Esophagus muscularis mucosa (tissue), 4 donors: ENCODE results near the gene LTB4R. TPM values are rescaled to one million over a fixed set of nuclear protein-coding genes. Genes with fewer than 3 reads are reported as not detected.

ENCODE experiments used
- DNase-seq: peaks from one replicate; pipeline ENCODE4 v3.0.0-alpha.2; 2017; ENCODE audit errors: extremely low spot score
- H3K27ac ChIP-seq, 4 donors: fragments of 200-600 bp; sonication (generic); replicated peaks in 1 of 4; 1 replicate in 3 of 4; 2 replicates in 1 of 4; pipeline ENCODE4 v1.5.1; 2016 to 2019; ENCODE audit warnings: mild to moderate bottlenecking in 1 of 4
- H3K27me3 ChIP-seq, 4 donors: fragments of 200-600 bp; sonication (generic); one replicate each; pipeline versions ENCODE4 v1.5.1 to v1.6.0; 2016 to 2019
- H3K36me3 ChIP-seq, 4 donors: fragments of 200-600 bp; sonication (generic); one replicate each; pipeline ENCODE4 v1.5.1; 2016 to 2019
- H3K4me1 ChIP-seq, 4 donors: fragments of 200-600 bp; sonication (generic); one replicate each; pipeline ENCODE4 v1.5.1; 2016 to 2019
- H3K4me3 ChIP-seq, 4 donors: fragments of 200-600 bp; sonication (generic); 1 replicate in 2 of 4; 2 replicates in 2 of 4; pipeline ENCODE4 v1.5.1; 2016 to 2019; ENCODE audit warnings: mild to moderate bottlenecking in 4 of 4, moderate library complexity in 1 of 4
- H3K9me3 ChIP-seq, 4 donors: fragments of 200-600 bp; sonication (generic); 1 replicate in 3 of 4; 2 replicates in 1 of 4; pipeline ENCODE4 v1.5.1; 2016 to 2019
- EP300 ChIP-seq: sonication (generic); formaldehyde crosslinking; IDR thresholded peaks from one replicate; pipeline ENCODE4 v1.6.1; 2017; ENCODE audit warnings: antibody characterized with exemption
- POLR2A ChIP-seq: fragments of 450-650 bp; IDR thresholded peaks from one replicate; pipeline ENCODE4 v1.6.1; 2017; ENCODE audit warnings: antibody characterized with exemption, moderate library complexity, mild to moderate bottlenecking, low read depth
- POLR2AphosphoS5 ChIP-seq, 2 donors: sonication (generic); formaldehyde crosslinking; IDR thresholded peaks; one replicate each; pipeline ENCODE4 v1.6.1; 2017; ENCODE audit warnings: antibody characterized with exemption in 2 of 2
- WGBS: methylation state at CpG from one replicate; pipeline ENCODE4 v1.1.5; 2018; 5-methylcytosine and 5-hydroxymethylcytosine counted together
- intact Hi-C: fragments of 100-400 bp; cut with DNase I; formaldehyde crosslinking; loops from one replicate; pipeline ENCODE4 v1.15.1; 2023
- total RNA-seq, 4 donors: library from RNA; depleted of rRNA; stranded (reverse); fragments of >200 nt; gene quantifications; one replicate each; pipeline versions ENCODE4 v1.1.0 to v1.2.1, GENCODE V29; 2016
- TF ChIP-seq, protein P1 (sequence below), 3 experiments: fragments of 200-600 bp in 2 of 3; fragments of 450-650 bp in 1 of 3; sonication (generic) in 2 of 3; IDR thresholded peaks; one replicate each; pipeline ENCODE4 v1.5.1; 2017 to 2019; ENCODE audit warnings: antibody characterized with exemption in 3 of 3, mild to moderate bottlenecking in 2 of 3, moderate library complexity in 1 of 3

Gene LTB4R
- total RNA-seq, 4 donors from 2014 or later = 0.42 to 6.0 (median 2.9) TPM

GRCh38 chr14:24311837-24312615 is 724 bp downstream of the LTB4R start:
- Histone ChIP-seq H3K36me3 (peaks cover 2 to 9% (median 7%) of the 10 kb centered on the region in 4 donors), H3K4me1 (peaks cover 54 to 87% (median 66%) of the 10 kb centered on the region in 4 donors), H3K4me3 (peak overlapping the region; percentile 64 to 73 (median 66)), H3K9me3 (no peaks in the 10 kb centered on the region), H3K27me3 (peaks cover 0 to 24% (median 9%) of the 10 kb centered on the region in 4 donors), H3K27ac (peak overlapping the region; percentile 77 to 90 (median 84))
- no peak for DNase-seq
- WGBS = 80% methylated on average over 1 of the region's 1 CpG
- intact Hi-C loops = loop anchor here (5.0 kb wide), 1 partner anchor 125 kb away; no protein-coding TSS in a partner anchor
- TF ChIP-seq, protein P1, sequence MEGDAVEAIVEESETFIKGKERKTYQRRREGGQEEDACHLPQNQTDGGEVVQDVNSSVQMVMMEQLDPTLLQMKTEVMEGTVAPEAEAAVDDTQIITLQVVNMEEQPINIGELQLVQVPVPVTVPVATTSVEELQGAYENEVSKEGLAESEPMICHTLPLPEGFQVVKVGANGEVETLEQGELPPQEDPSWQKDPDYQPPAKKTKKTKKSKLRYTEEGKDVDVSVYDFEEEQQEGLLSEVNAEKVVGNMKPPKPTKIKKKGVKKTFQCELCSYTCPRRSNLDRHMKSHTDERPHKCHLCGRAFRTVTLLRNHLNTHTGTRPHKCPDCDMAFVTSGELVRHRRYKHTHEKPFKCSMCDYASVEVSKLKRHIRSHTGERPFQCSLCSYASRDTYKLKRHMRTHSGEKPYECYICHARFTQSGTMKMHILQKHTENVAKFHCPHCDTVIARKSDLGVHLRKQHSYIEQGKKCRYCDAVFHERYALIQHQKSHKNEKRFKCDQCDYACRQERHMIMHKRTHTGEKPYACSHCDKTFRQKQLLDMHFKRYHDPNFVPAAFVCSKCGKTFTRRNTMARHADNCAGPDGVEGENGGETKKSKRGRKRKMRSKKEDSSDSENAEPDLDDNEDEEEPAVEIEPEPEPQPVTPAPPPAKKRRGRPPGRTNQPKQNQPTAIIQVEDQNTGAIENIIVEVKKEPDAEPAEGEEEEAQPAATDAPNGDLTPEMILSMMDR (IDR thresholded peaks at IDR 0.05) = no peak
- TF ChIP-seq POLR2AphosphoS5 (IDR thresholded peaks at IDR 0.05) = no peak
- no peak for TF ChIP-seq POLR2A
- no peak for TF ChIP-seq EP300

- peaks cover 0 to 33% (median 9%) of the 10 kb centered on the region in 4 donors for H3K27me3 ChIP-seq
- H3K4me1 ChIP-seq = peaks cover 52 to 84% (median 70%) of the 10 kb centered on the region in 4 donors
- no peaks in the 10 kb centered on the region for H3K9me3 ChIP-seq
- H3K27ac ChIP-seq = peak overlapping the region; percentile 77 to 90 (median 84)
- H3K36me3 ChIP-seq = no peaks in the 10 kb centered on the region
- DNase-seq = no peak
- peak; percentile 23 to 45 for TF ChIP-seq POLR2AphosphoS5 (IDR thresholded peaks at IDR 0.05)
- TF ChIP-seq, protein P1 (IDR thresholded peaks at IDR 0.05) = no peak
- intact Hi-C loops = loop anchor here (5.0 kb wide), 1 partner anchor 124 kb away; no protein-coding TSS in a partner anchor
- H3K4me3 ChIP-seq = no peak overlapping the region
- WGBS = 65% methylated on average over 9 of the region's 9 CpGs
Observed at GRCh38 chr14:24312736-24313507, 1.6 kb downstream of the LTB4R start.

DNA sequence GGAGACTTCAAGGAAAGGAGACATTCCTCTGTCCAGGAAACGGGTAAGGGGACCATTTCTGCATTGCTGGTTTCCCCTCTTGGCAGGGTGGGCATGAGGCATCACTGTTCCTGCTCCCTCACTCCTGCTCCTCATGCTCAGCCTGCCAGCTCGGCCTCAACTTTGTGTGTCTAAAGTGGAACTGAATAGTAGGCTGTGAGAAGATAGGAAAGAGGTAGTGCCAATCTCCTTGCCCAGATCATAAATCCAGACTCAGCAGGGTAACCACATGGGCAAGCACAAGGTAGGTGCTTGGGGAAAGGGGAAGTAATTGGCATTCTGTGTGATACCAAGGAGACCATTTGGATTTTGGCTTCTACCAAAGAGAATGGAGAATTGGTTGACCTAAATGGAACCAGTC is 2.6 kb downstream of the LTB4R start:
- Histone ChIP-seq H3K27ac (peak overlapping the region in 2 of 4 donors; percentile 27 to 30), H3K4me1 (peaks cover 42 to 83% (median 67%) of the 10 kb centered on the region in 4 donors), H3K4me3 (no peak overlapping the region), H3K9me3 (no peaks in the 10 kb centered on the region), H3K36me3 (peaks cover 0 to 2% (median 0%) of the 10 kb centered on the region in 4 donors), H3K27me3 (peaks cover 0 to 43% (median 13%) of the 10 kb centered on the region in 4 donors)
- 83% methylated on average over 2 of the region's 2 CpGs for WGBS
- no peak for DNase-seq
- TF ChIP-seq EP300 = no peak
- TF ChIP-seq, protein P1 (IDR thresholded peaks at IDR 0.05) = no peak
- no peak for TF ChIP-seq POLR2A
- intact Hi-C loops = loop anchor here (5.0 kb wide), 1 partner anchor 123 kb away; no protein-coding TSS in a partner anchor

- H3K4me1 ChIP-seq = peaks cover 37 to 79% (median 62%) of the 10 kb centered on the region in 4 donors
- peak overlapping the region in 3 of 4 donors; percentile 30 to 71 (median 31) for H3K27ac ChIP-seq
- WGBS = 77% methylated on average over 5 of the region's 5 CpGs
- H3K36me3 ChIP-seq = peaks cover 0 to 9% (median 0%) of the 10 kb centered on the region in 4 donors
- TF ChIP-seq EP300 (no peak), POLR2A (no peak), POLR2AphosphoS5 (IDR thresholded peaks at IDR 0.05) (no peak)
- TF ChIP-seq, protein P1 (IDR thresholded peaks at IDR 0.05) = no peak
- H3K27me3 ChIP-seq = peaks cover 0 to 50% (median 17%) of the 10 kb centered on the region in 4 donors
- H3K9me3 ChIP-seq = no peaks in the 10 kb centered on the region
- DNase-seq = no peak
- H3K4me3 ChIP-seq = no peak overlapping the region
- intact Hi-C loops = loop anchor here (5.0 kb wide), 1 partner anchor 123 kb away; no protein-coding TSS in a partner anchor
Observed at GRCh38 chr14:24314377-24315193, 3.3 kb downstream of the LTB4R start.
